RWPE1 (cell line): ENCODE measurements around the gene WAPL.
"Not testable (repeated sequence)": the region's sequence is repeated elsewhere in the genome, so short reads cannot be mapped to it uniquely, and the experiment has no call there.

Experiments used
- CTCF ChIA-PET: fragments of 350-600 bp; sonication (Branson Sonifier 250); formaldehyde crosslinking; extraction: SDS; loops from one replicate; lab custom pipeline; 2021; lab: Yijun Ruan, JAX
- POLR2A ChIA-PET: fragments of 400-600 bp; formaldehyde crosslinking; extraction: SDS; loops from one replicate; lab custom pipeline; 2020; ENCODE audit warnings: antibody characterized with exemption; ENCODE audit not compliant: low non-redundant PET; lab: Yijun Ruan, JAX
- DNase-seq: peaks from one replicate; pipeline ENCODE4 v3.0.0; 2012; ENCODE audit warnings: low spot score
- H3K27ac ChIP-seq: fragments of 450-650 bp; 2 replicates; pipeline ENCODE4 v1.5.1; 2017
- CTCF ChIP-seq: fragments of 450-650 bp; conservative IDR thresholded peaks from 2 replicates; pipeline ENCODE4 v1.5.1; 2017; ENCODE audit warnings: low read depth, mild to moderate bottlenecking

Gene WAPL

GRCh38 chr10:86553639-86554038 lies 32.0 kb upstream of the WAPL start:
- ChIA-PET CTCF (no interaction called here), POLR2A (no interaction called here)
- no peak for TF ChIP-seq CTCF
- DNase-seq: no peak
- no peak overlapping the region for H3K27ac ChIP-seq

GRCh38 chr10:86553213-86553612 lies 31.6 kb upstream of the WAPL start:
- no peak overlapping the region for H3K27ac ChIP-seq
- no peak for DNase-seq
- ChIA-PET CTCF (interaction anchor here (0.5 kb wide), 1 partner anchor 160 kb away, joined by 3 read pairs; no protein-coding TSS in a partner anchor), POLR2A (no interaction called here)
- TF ChIP-seq CTCF: no peak

- ChIA-PET CTCF (interaction anchor here (0.6 kb wide), 1 partner anchor 40 kb away, joined by 4 read pairs; no protein-coding TSS in a partner anchor), POLR2A (no interaction called here)
- no peak for DNase-seq
- no peak for TF ChIP-seq CTCF
- H3K27ac ChIP-seq: no peak overlapping the region
Observed at GRCh38 chr10:86547296-86547695, 25.7 kb upstream of the WAPL start.

GRCh38 chr10:86545101-86545500 lies 23.5 kb upstream of the WAPL start:
- ChIA-PET POLR2A (no interaction called here), CTCF (no interaction called here)
- no peak for TF ChIP-seq CTCF
- no peak for DNase-seq
- H3K27ac ChIP-seq: no peak overlapping the region

GRCh38 chr10:86540016-86540415 lies 18.4 kb upstream of the WAPL start:
- POLR2A ChIA-PET: no interaction called here
- no peak for DNase-seq
- no peak overlapping the region for H3K27ac ChIP-seq
- no peak for TF ChIP-seq CTCF
- CTCF ChIA-PET: interaction anchor here (0.6 kb wide), 2 partner anchors 97 to 134 kb away, joined by 3 to 5 read pairs; no protein-coding TSS in a partner anchor

- POLR2A ChIA-PET: no interaction called here
- TF ChIP-seq CTCF: no peak
Observed at GRCh38 chr10:86538547-86538946, 17.0 kb upstream of the WAPL start.

GRCh38 chr10:86538040-86538439 lies 16.4 kb upstream of the WAPL start:
- DNase-seq, CTCF ChIA-PET, H3K27ac ChIP-seq, POLR2A ChIA-PET: not testable (repeated sequence)

More at GRCh38 chr10:86538547-86538946, 17.0 kb upstream of the WAPL start:
- H3K27ac ChIP-seq: no peak overlapping the region
- no peak for DNase-seq
- CTCF ChIA-PET: no interaction called here
